ENCODE results near the gene VAPB.

DNA sequence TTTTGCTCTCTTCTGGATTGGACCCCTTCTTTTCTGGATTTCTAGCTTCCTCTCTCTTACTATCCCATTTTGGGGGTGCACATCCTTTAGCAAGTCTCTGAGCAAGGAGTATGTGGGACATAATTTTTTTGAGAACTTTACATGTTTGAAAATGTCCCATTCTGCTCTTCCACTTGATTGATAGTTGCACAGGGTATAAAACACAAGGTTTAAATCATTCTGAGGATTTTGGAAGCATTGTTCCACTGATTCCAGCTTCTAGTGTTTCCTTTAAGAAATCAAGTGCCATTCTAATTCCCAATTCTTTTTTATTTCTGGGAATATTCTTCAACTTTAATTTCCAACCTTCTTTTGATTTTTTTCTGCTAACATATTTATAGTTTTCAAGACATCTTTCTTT lies 65.4 kb downstream of the VAPB start:
- TF ChIP-seq, protein P1, sequence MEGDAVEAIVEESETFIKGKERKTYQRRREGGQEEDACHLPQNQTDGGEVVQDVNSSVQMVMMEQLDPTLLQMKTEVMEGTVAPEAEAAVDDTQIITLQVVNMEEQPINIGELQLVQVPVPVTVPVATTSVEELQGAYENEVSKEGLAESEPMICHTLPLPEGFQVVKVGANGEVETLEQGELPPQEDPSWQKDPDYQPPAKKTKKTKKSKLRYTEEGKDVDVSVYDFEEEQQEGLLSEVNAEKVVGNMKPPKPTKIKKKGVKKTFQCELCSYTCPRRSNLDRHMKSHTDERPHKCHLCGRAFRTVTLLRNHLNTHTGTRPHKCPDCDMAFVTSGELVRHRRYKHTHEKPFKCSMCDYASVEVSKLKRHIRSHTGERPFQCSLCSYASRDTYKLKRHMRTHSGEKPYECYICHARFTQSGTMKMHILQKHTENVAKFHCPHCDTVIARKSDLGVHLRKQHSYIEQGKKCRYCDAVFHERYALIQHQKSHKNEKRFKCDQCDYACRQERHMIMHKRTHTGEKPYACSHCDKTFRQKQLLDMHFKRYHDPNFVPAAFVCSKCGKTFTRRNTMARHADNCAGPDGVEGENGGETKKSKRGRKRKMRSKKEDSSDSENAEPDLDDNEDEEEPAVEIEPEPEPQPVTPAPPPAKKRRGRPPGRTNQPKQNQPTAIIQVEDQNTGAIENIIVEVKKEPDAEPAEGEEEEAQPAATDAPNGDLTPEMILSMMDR (conservative IDR thresholded peaks at IDR 0.05), result no peak
- no peak for TF ChIP-seq ZFX (IDR thresholded peaks at IDR 0.05)

Measured in C4-2B (cell line).